PC-3 (cell line): ENCODE measurements around the gene PTGES3L. TPM values are rescaled to one million over a fixed set of nuclear protein-coding genes. Genes with fewer than 3 reads are reported as not detected.
A peak's percentile ranks its signal among the peaks of the same experiment; 100 is the strongest.

Experiments used
- ATAC-seq: fragments of 200-7000 bp; cut with Tn5 transposase; 2 replicates; pipeline ENCODE4 v1.9.1; 2020; ENCODE audit warnings: mild to moderate bottlenecking, moderate library complexity
- BruUV-seq: library from RNA; stranded (reverse); fragments of 400-500 nt; replicated peaks from 2 replicates; lab custom pipeline; 2021; lab: Mats Ljungman, UMichigan
- CTCF ChIA-PET: fragments of 300-600 bp; sonication (Branson Sonifier 250); formaldehyde crosslinking; loops from one replicate; lab custom pipeline; 2022; ENCODE audit warnings: antibody characterized with exemption; lab: Charles Lee
- POLR2A ChIA-PET: fragments of 300-600 bp; sonication (Branson Sonifier 250); formaldehyde crosslinking; loops from one replicate; lab custom pipeline; 2022; ENCODE audit warnings: antibody characterized with exemption; ENCODE audit not compliant: unreplicated experiment; lab: Charles Lee
- DNase-seq: peaks from one replicate; pipeline ENCODE4 v3.0.0-alpha.2; 2015
- H2AFZ ChIP-seq: fragments of 300-600 bp; sonication (generic); 2 replicates; pipeline ENCODE4 v1.6.0; 2016; ENCODE audit warnings: antibody characterized with exemption, low read length
- H3F3A ChIP-seq: fragments of 300-600 bp; sonication (generic); one replicate; pipeline ENCODE4 v1.6.0; 2017; ENCODE audit warnings: antibody characterized with exemption, low read length, control low read depth, mild to moderate bottlenecking; ENCODE audit not compliant: unreplicated experiment
- H3K27ac ChIP-seq: fragments of 300-600 bp; sonication (generic); 2 replicates; pipeline ENCODE4 v1.5.1; 2016; ENCODE audit warnings: mild to moderate bottlenecking, low read length
- H3K27me3 ChIP-seq: fragments of 300-600 bp; sonication (generic); 2 replicates; pipeline ENCODE4 v1.6.1; 2016; ENCODE audit warnings: low read length, mixed read lengths
- H3K36me3 ChIP-seq: fragments of 300-600 bp; sonication (generic); 2 replicates; pipeline ENCODE4 v1.6.1; 2016; ENCODE audit warnings: low read depth, mixed run types, low read length, mixed read lengths
- H3K4me1 ChIP-seq: fragments of 300-600 bp; sonication (generic); 2 replicates; pipeline ENCODE4 v1.5.1; 2016; ENCODE audit warnings: low read length; ENCODE audit not compliant: insufficient read depth
- H3K4me2 ChIP-seq: fragments of 300-600 bp; sonication (generic); 2 replicates; pipeline ENCODE4 v1.6.0; 2016; ENCODE audit warnings: low read length
- H3K4me3 ChIP-seq: fragments of 300-600 bp; sonication (generic); 2 replicates; pipeline ENCODE4 v1.5.1; 2016; ENCODE audit warnings: mild to moderate bottlenecking, low read length, mixed read lengths
- H3K79me2 ChIP-seq: fragments of 300-600 bp; sonication (generic); 2 replicates; pipeline ENCODE4 v1.6.1; 2017; ENCODE audit warnings: low read length, mixed read lengths
- H3K9ac ChIP-seq: fragments of 300-600 bp; sonication (generic); 2 replicates; pipeline ENCODE4 v1.6.0; 2016; ENCODE audit warnings: mild to moderate bottlenecking, low read length
- H3K9me2 ChIP-seq: fragments of 300-600 bp; sonication (generic); replicated peaks from 2 replicates; pipeline ENCODE4 v1.6.1; 2016; ENCODE audit warnings: mixed run types, low read length, mixed read lengths
- H3K9me3 ChIP-seq: fragments of 300-600 bp; sonication (generic); 2 replicates; pipeline ENCODE4 v1.6.1; 2016; ENCODE audit warnings: low read length, mixed read lengths
- H4K20me1 ChIP-seq: fragments of 300-600 bp; sonication (generic); 2 replicates; pipeline ENCODE4 v1.6.1; 2016; ENCODE audit warnings: low read length, mixed read lengths
- CTCF ChIP-seq: fragments of 300-600 bp; sonication (generic); conservative IDR thresholded peaks from 2 replicates; pipeline ENCODE4 v1.5.1; 2017; ENCODE audit warnings: antibody characterized with exemption, low read depth, mild to moderate bottlenecking, low read length
- EZH2 ChIP-seq: fragments of 300-600 bp; sonication (generic); IDR thresholded peaks from one replicate; pipeline ENCODE4 v1.6.1; 2017; ENCODE audit warnings: antibody characterized with exemption, mild to moderate bottlenecking, low read length; ENCODE audit not compliant: unreplicated experiment
- EZH2phosphoT487 ChIP-seq: fragments of 300-600 bp; sonication (generic); IDR thresholded peaks from 2 replicates; pipeline ENCODE4 v1.6.1; 2018; ENCODE audit warnings: mild to moderate bottlenecking, antibody characterized with exemption, low read length, borderline replicate concordance
- intact Hi-C: fragments of 100-400 bp; cut with micrococcal nuclease; formaldehyde crosslinking; loops from 2 replicates; pipeline ENCODE4 v1.9.0; 2023
- total RNA-seq: library from RNA; depleted of rRNA; stranded (reverse); fragments of >200 nt; gene quantifications from 2 replicates; pipeline ENCODE4 v1.2.3, GENCODE V29; 2014

The PTGES3L gene
- total RNA-seq, 1 experiment from 2014 or later, result 0.55 TPM

GRCh38 chr17:42937712-42938596 lies 41.9 kb downstream of the PTGES3L start:
- Histone ChIP-seq H3K79me2 (no peaks in the 10 kb centered on the region), H3K9me3 (no peaks in the 10 kb centered on the region), H3K4me3 (no peak overlapping the region), H3K27me3 (no peaks in the 10 kb centered on the region), H3K9me2 (no peaks in the 10 kb centered on the region), H3K4me1 (no peaks in the 10 kb centered on the region), H3K27ac (no peak overlapping the region), H4K20me1 (no peaks in the 10 kb centered on the region), H3F3A (no peaks in the 10 kb centered on the region), H2AFZ (no peak overlapping the region), H3K4me2 (no peak overlapping the region), H3K9ac (no peak overlapping the region), H3K36me3 (no peaks in the 10 kb centered on the region)
- DNase-seq (peak; percentile 59), ATAC-seq (peak; percentile 62; the same call in 1 of the 2 replicates)
- intact Hi-C loops, result no loop called here
- BruUV-seq, result no TSS peak
- POLR2A ChIA-PET, result no interaction called here
- TF ChIP-seq EZH2phosphoT487 (no peak), EZH2 (no peak), CTCF (peak; percentile 71)
- CTCF ChIA-PET, result no interaction called here

- Histone ChIP-seq H3K4me3 (no peak overlapping the region), H3K9ac (peak overlapping the region; percentile 46; the same call in 1 of the 2 replicates), H2AFZ (peak overlapping the region; percentile 87; the same call in 1 of the 2 replicates), H3K36me3 (no peaks in the 10 kb centered on the region), H3K9me3 (no peaks in the 10 kb centered on the region), H3K27ac (peak overlapping the region; percentile 87), H3K9me2 (no peaks in the 10 kb centered on the region), H3K4me2 (no peak overlapping the region), H4K20me1 (no peaks in the 10 kb centered on the region), H3K27me3 (no peaks in the 10 kb centered on the region), H3K79me2 (no peaks in the 10 kb centered on the region), H3K4me1 (peaks cover 9% of the 10 kb centered on the region), H3F3A (peaks cover 6% of the 10 kb centered on the region)
- POLR2A ChIA-PET, result no interaction called here
- no TSS peak for BruUV-seq
- CTCF ChIA-PET, result interaction anchor here (1.2 to 1.3 kb wide), 2 partner anchors 82 to 86 kb away, joined by 7 to 8 read pairs; no protein-coding TSS in a partner anchor
- intact Hi-C loops, result loop anchor here (1.0 kb wide), 1 partner anchor 86 kb away; no protein-coding TSS in a partner anchor
- no peak for TF ChIP-seq CTCF
- TF ChIP-seq EZH2phosphoT487, result no peak
- TF ChIP-seq EZH2, result no peak
- ATAC-seq (no peak), DNase-seq (no peak)
These were observed 50.4 kb downstream of the PTGES3L start for GRCh38 chr17:42929497-42929844.
